ENCODE data around the gene CA6.
"Not testable (repeated sequence)": the region's sequence is repeated elsewhere in the genome, so short reads cannot be mapped to it uniquely, and the experiment has no call there.

Gene CA6

DNA sequence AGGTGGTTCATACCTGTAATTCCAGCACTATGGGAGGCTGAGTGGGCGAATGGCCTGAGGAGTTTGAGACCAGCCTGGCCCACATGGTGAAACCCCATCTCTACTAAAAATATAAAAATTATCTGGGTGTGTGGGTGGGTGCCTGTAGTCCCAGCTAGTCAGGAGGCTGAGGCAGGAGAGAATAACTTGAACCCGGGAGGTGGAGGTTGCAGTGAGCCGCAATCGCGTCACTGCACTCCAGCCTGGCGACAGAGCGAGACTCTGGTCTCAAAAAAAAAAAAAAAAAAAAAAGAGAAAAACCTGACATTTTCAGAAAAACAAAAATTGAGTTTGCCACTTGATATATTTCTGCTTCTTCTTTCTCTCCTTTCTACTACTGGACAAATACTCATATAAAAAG, 24.3 kb downstream of the CA6 start:
- DNase-seq = no peak

DNA sequence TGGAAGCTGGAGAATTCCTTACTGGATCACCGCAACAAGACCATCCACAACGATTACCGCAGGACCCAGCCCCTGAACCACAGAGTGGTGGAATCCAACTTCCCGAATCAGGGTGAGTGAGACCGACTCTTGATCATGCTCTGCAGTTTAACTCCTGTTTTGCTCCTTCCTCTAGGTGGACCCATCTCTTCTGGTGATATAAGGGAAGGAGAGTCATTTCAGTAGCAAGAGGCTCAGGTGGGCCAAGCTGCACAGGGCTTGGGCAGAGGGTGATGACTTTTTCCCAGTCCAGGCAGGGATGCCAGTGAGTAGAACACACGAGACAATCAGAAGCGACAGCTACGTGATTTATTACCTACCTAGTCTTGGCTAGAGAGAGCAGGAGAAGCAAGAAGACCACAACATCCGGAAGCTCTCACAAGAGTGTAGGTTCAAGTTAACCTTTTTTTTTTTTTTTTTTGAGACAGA, 25.2 kb downstream of the CA6 start:
- peak; percentile 87 for ATAC-seq
- DNase-seq = peak; percentile 67

More for the DNA sequence above, 24.3 kb downstream of the CA6 start:
- no peak for ATAC-seq

- ATAC-seq (no peak), DNase-seq (no peak)
Observed at GRCh38 chr1:8974551-8974950, 28.9 kb downstream of the CA6 start.

DNA sequence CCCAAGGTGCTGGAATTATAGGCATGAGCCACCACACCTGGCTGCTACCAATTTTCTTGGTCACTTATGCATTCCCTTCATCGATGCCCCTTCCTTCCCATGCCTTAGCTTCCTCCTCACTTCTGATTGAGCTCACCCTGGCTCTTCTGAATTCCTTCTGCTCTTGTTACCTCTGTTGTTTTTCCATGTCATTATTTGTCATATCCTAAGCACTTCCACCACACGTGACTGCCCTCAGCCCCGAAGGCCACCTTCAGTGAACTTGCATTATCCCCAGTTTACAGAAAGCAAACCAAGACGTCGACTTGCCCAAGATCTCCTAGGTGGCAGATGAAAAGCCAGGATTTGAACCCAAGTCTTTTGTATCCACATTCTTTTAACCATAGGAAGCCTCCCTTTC, 30.7 kb downstream of the CA6 start:
- DNase-seq (no peak), ATAC-seq (no peak)

- no peak for ATAC-seq
- DNase-seq = no peak
Observed at GRCh38 chr1:8976896-8977450, 31.3 kb downstream of the CA6 start.

DNA sequence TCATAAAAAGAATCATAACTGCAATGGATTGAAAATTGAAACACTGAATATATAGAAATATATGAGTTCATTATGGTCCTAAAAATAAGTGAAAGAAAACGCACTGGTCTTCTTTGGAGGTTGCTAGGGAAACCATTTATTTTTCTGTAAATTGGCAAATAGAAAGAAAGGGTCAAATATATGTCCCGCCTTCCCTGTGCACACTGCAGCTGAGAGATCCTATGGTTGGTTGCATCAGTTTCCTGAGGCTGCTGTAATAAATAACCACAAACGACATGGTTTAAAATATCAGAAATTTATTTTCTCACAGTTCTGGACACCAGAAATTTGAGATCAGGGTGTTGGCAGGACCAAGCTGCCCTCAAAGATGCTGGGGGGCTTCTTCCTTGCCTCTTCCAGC, 35.0 kb downstream of the CA6 start:
- ATAC-seq (no peak), DNase-seq (no peak)

DNA sequence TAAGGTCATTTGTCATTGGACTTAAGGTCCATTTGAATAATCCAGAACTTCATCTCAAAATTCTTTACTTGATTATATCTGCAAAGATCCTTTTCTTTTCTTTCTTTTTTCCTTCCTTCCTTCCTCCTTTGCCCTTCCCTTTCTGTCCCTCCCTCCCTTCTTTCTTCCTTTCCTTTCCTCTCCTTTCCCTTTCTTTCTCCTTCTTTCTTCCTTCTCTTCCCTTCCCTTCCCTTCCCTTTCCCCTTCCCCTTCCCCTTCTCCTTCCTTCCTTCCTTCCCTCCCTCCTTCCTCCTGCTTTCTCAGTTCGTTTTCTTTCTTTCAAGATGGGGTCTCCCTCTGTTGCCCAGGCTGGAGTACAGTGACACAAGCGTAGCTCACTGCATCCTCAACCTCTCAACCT, 35.5 kb downstream of the CA6 start:
- no peak for DNase-seq
- no peak for ATAC-seq

DNA sequence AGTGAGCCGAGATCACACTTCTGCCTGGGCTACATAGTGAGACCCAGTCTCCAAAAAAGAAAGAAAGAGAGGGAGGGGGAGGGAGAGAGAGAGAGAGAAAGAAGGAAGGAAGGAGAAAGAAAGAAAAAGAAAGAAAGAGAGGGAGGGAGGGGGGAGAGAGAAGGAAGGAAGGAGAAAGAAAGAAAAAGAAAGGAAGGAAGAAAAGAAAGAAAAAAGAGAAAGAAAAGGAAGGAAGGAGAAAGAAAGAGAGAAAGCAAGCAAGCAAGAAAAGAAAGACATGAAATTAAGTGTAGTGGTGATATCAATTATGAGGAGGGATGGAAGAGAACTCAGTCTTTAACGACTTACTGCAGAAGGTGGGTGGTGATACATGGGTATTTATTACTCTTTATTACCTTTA, 38.5 kb downstream of the CA6 start:
- no peak for ATAC-seq
- DNase-seq = no peak

DNA sequence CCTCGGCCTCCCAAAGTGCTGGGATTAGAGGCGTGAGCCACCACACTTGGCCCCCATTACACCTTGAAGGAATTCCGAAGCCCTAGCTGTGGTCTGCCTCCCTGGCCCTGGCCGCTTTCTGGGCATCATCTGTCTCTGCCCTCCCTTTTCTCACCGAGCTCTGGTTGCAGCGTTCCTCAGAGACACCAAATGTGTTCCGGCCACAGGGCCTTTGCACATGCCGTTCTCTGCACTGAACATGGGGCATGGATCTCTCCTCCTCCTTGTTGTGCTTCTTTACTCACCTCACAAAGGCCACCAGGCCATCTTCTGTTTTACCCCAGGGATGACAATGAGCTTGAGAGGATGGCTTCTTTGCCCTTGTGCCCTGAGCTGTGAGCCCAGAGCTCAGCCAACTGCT, 39.3 kb downstream of the CA6 start:
- DNase-seq = no peak

GRCh38 chr1:8985915-8986813, 40.5 kb downstream of the CA6 start:
- no peak for ATAC-seq
- no peak for DNase-seq

More for the DNA sequence above, 39.3 kb downstream of the CA6 start:
- no peak for ATAC-seq

GRCh38 chr1:8986814-8987190, 41.1 kb downstream of the CA6 start:
- DNase-seq = peak; percentile 31
- no peak for ATAC-seq

DNA sequence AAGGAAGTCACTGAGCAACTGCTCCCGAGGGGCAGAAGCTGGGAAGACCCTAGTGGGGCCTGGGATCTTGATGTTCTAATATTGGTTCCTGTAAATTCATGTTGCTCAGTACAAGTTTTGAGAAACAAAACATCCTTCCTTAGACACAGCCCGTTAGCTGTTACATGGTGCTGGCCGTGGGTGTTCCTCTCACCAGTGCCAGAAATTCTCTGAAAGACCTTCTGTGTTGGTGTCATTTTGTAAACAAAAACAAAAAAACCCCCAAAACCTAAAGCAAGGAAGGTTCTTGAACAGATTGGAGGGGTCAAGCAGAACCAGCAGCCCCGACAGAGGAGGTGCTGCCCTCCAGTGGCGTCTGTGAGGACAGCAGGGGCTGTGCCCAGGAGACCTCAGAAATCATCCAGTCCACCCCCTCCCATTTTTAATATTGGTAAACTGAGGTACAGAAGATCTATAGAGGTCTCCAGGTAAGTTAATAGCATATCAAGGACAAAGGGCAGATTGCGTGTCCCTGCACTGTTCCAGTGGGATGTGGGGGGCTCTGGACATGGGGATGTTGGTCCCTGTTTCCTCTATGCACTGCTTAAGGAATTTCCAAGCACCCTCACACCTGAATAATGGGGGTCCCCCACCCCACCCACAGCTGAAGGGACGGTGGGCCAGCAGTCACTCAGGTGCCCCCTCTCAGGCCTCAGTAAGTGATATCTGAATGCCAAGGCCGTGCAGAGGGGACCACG, 42.4 kb downstream of the CA6 start:
- ATAC-seq (peak; percentile 69), DNase-seq (peak; percentile 86)

GRCh38 chr1:8988618-8988967, 42.9 kb downstream of the CA6 start:
- no peak for DNase-seq
- ATAC-seq = no peak

GRCh38 chr1:8989061-8989460, 43.4 kb downstream of the CA6 start:
- DNase-seq (no peak), ATAC-seq (no peak)

GRCh38 chr1:8989821-8990220, 44.2 kb downstream of the CA6 start:
- DNase-seq = no peak
- ATAC-seq = peak; percentile 57

GRCh38 chr1:8992936-8993687, 47.4 kb downstream of the CA6 start:
- DNase-seq (no peak), ATAC-seq (no peak)

DNA sequence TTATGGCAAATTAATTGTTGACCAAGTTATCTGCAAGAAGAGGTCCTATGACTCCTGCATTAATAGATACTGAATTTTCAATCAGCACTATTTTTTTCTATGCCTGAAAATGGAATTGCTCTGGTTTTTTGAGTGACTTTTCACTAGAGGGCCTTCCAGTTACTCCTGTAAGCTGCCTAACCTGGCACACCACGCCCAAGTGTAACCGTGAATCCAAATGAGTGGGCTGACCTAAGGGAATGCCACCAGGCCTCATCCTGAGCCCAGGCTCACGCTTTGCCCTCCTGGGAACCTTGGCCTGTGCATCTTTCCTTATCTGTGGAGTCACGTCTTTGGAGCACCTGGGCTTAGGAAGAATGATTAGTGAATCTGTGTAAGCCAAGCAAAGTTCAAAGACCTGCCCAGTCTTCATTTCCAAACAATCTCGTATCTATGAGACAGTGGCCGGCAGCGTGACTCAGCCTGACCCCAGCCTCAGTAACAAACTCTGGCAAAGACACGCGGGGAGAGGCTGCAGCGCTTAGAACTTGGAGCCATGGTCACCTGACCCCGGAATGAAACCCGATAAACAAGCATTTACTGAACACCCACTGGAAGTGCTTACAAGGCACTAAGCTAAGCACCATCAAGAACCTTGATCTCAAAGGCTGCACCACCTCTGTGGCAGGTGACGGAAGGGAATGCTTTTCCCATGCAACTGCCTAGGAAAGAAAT, 48.5 kb downstream of the CA6 start:
- not testable (repeated sequence) for DNase-seq, ATAC-seq

- not testable (repeated sequence) for DNase-seq
Observed at GRCh38 chr1:9001534-9002214, 56.0 kb downstream of the CA6 start.

GRCh38 chr1:9002215-9002560, 56.5 kb downstream of the CA6 start:
- not testable (repeated sequence) for DNase-seq

More at GRCh38 chr1:9001534-9002214, 56.0 kb downstream of the CA6 start:
- not testable (repeated sequence) for ATAC-seq

DNA sequence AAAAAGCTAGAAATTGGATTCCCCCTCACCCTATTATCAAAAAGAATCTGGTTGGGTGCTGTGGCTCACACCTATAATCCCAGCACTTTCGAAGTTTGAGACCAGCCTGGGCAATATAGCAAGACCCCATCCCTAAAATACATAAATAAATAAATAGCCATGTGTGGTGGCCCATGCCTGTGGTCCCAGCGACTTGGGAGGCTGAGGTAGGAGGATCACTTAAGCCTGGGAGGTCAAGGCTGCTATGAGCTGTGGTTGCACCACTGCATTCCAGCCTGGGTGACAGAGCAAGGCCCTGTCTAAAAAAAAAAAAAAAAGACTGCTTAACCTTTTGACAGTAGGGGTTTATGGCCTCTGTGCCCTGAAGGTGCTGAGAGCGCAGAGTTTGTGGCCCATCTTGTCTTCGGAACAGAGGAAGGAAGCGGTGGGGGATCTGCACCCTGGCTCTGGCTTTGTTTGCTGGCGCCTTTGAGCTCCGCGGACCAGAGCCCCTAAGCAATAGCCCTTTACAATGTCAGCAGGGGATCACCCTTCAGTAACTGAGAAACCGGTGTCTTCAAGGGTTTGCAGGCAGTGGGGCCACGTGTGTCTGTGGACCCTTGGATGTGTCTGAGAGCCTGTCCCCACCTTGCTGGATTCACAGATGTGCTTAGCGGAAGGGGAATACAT, 58.5 kb downstream of the CA6 start:
- no peak for DNase-seq
- ATAC-seq = peak; percentile 16

More at GRCh38 chr1:9002215-9002560, 56.5 kb downstream of the CA6 start:
- ATAC-seq = not testable (repeated sequence)

Data from stimulated activated naive CD8-positive, alpha-beta T cell treated with anti-CD3 and anti-CD28 coated beads, Interleukin-15, Interleukin-2, amounts not matched to agents 100 U/mL and 50 U/mL, for 24 hours (primary cell).